Body of pancreas (tissue), 4 donors: Measurements from ENCODE around the gene MVP. TPM values are rescaled to one million over a fixed set of nuclear protein-coding genes. Genes with fewer than 3 reads are reported as not detected.

ENCODE experiments used
- ATAC-seq: fragments of 150-250 bp; one replicate; pipeline ENCODE4 v1.9.1; 2016
- DNase-seq, 4 donors: peaks; one replicate each; pipeline ENCODE4 v3.0.0-alpha.2; 2019
- H3K27ac ChIP-seq, 4 donors: fragments of 200-600 bp; sonication (generic); 1 replicate in 3 of 4; 2 replicates in 1 of 4; pipeline versions ENCODE4 v1.5.1 to v1.6.1; 2016 to 2019; ENCODE audit warnings: mild to moderate bottlenecking in 1 of 4, mixed read lengths in 1 of 4, moderate library complexity in 1 of 4
- H3K27me3 ChIP-seq, 2 donors: fragments of 200-600 bp; sonication (generic); one replicate each; pipeline ENCODE4 v1.6.0; 2016; ENCODE audit warnings: mild to moderate bottlenecking in 1 of 2
- H3K36me3 ChIP-seq, 2 donors: fragments of 200-600 bp; sonication (generic); replicated peaks in 1 of 2; 2 replicates each; pipeline ENCODE4 v1.5.1; 2016; ENCODE audit warnings: low read depth in 2 of 2; ENCODE audit not compliant: insufficient read depth in 1 of 2
- H3K4me1 ChIP-seq: fragments of 200-600 bp; sonication (generic); one replicate; pipeline ENCODE4 v1.6.0; 2016
- H3K4me3 ChIP-seq, 2 donors: fragments of 200-600 bp; sonication (generic); 1 replicate in 1 of 2; 2 replicates in 1 of 2; pipeline ENCODE4 v1.5.1; 2016 to 2019
- H3K9me3 ChIP-seq, 3 donors: fragments of 200-600 bp; sonication (generic); 1 replicate in 2 of 3; 2 replicates in 1 of 3; pipeline ENCODE4 v1.5.1; 2016
- CTCF ChIP-seq, 7 experiments: fragments of 450-650 bp in 4 of 7; fragments of 200-600 bp in 3 of 7; sonication (generic) in 3 of 7; IDR thresholded peaks; one replicate each; pipeline ENCODE4 v1.5.1; 2016 to 2019; ENCODE audit warnings: antibody characterized with exemption in 7 of 7
- POLR2A ChIP-seq, 3 donors: fragments of 450-650 bp; IDR thresholded peaks; one replicate each; pipeline ENCODE4 v1.6.1; 2016; ENCODE audit warnings: antibody characterized with exemption in 3 of 3, mild to moderate bottlenecking in 2 of 3
- WGBS, 2 donors: methylation state at CpG; one replicate each; pipeline ENCODE4 v1.1.5; 2017; 5-methylcytosine and 5-hydroxymethylcytosine counted together
- intact Hi-C: fragments of 100-400 bp; cut with DNase I; formaldehyde crosslinking; loops from one replicate; pipeline ENCODE4 v1.15.1; 2023
- total RNA-seq, 2 donors: library from RNA; depleted of rRNA; stranded (reverse); fragments of >200 nt; gene quantifications; one replicate each; pipeline ENCODE4 v1.1.0, GENCODE V29; 2016

Gene MVP
- total RNA-seq, 2 donors from 2014 or later = 75.5 to 139 TPM

GRCh38 chr16:29794231-29794710 lies 26.0 kb upstream of the MVP start:
- H3K4me1 ChIP-seq = peaks cover 30% of the 10 kb centered on the region
- no peaks in the 10 kb centered on the region for H3K9me3 ChIP-seq
- ATAC-seq = no peak
- TF ChIP-seq POLR2A (IDR thresholded peaks at IDR 0.05) = no peak
- TF ChIP-seq CTCF (IDR thresholded peaks at IDR 0.05) = no peak
- peaks cover 0 to 2% of the 10 kb centered on the region in 2 donors for H3K36me3 ChIP-seq
- intact Hi-C loops = no loop called here
- no peak overlapping the region for H3K27ac ChIP-seq
- no peak overlapping the region for H3K4me3 ChIP-seq
- no peaks in the 10 kb centered on the region for H3K27me3 ChIP-seq
- 95 to 100% methylated on average over 3 of the region's 3 CpGs for WGBS, 2 donors
- no peak for DNase-seq

GRCh38 chr16:29802416-29802935 lies 17.8 kb upstream of the MVP start:
- H3K27me3 ChIP-seq = no peaks in the 10 kb centered on the region

GRCh38 chr16:29804020-29804419 lies 16.2 kb upstream of the MVP start:
- Histone ChIP-seq H3K9me3 (no peaks in the 10 kb centered on the region), H3K4me1 (peaks cover 30% of the 10 kb centered on the region), H3K27ac (peak overlapping the region in 2 of 4 donors; percentile 96 to 99), H3K27me3 (no peaks in the 10 kb centered on the region), H3K4me3 (no peak overlapping the region), H3K36me3 (peaks cover 0 to 2% of the 10 kb centered on the region in 2 donors)
- intact Hi-C loops = no loop called here
- no peak for TF ChIP-seq CTCF (IDR thresholded peaks at IDR 0.05)
- no peak for TF ChIP-seq POLR2A (IDR thresholded peaks at IDR 0.05)
- WGBS, 2 donors = 75 to 77% methylated on average over 8 of the region's 8 CpGs
- no peak for DNase-seq
- no peak for ATAC-seq

More at GRCh38 chr16:29802416-29802935, 17.8 kb upstream of the MVP start:
- no peak for TF ChIP-seq CTCF (IDR thresholded peaks at IDR 0.05)
- TF ChIP-seq POLR2A (IDR thresholded peaks at IDR 0.05) = no peak
- no peaks in the 10 kb centered on the region for H3K9me3 ChIP-seq
- 94 to 97% methylated on average over 8 of the region's 8 CpGs for WGBS, 2 donors
- peaks cover 15% of the 10 kb centered on the region for H3K4me1 ChIP-seq
- ATAC-seq (no peak), DNase-seq (no peak)
- H3K27ac ChIP-seq = no peak overlapping the region
- intact Hi-C loops = no loop called here
- H3K36me3 ChIP-seq = peaks cover 0 to 4% of the 10 kb centered on the region in 2 donors
- H3K4me3 ChIP-seq = no peak overlapping the region

- H3K36me3 ChIP-seq = peaks cover 0 to 2% of the 10 kb centered on the region in 2 donors
- peak overlapping the region; percentile 81 to 99 (median 92) for H3K27ac ChIP-seq
- H3K4me3 ChIP-seq = peak overlapping the region; percentile 17 to 92
- H3K27me3 ChIP-seq = no peaks in the 10 kb centered on the region
- 2 to 3% methylated on average over 16 to 26 of the region's 26 CpGs for WGBS, 2 donors
- TF ChIP-seq POLR2A (IDR thresholded peaks at IDR 0.05) = no peak
- no peak for TF ChIP-seq CTCF (IDR thresholded peaks at IDR 0.05)
- H3K4me1 ChIP-seq = peaks cover 37% of the 10 kb centered on the region
- ATAC-seq (peak; percentile 1), DNase-seq (peak; percentile 55 to 68 (median 60))
- no peaks in the 10 kb centered on the region for H3K9me3 ChIP-seq
- intact Hi-C loops = no loop called here
Measured at GRCh38 chr16:29804455-29805231, 15.6 kb upstream of the MVP start.
